A673 (cell line): ENCODE results near the gene COL4A6.

ENCODE experiments used
- EZH2 ChIP-seq: fragments of 200-600 bp; sonication (generic); IDR thresholded peaks from 2 replicates; pipeline ENCODE4 v1.6.1; 2017; ENCODE audit warnings: borderline replicate concordance, low read depth, mild to moderate bottlenecking, mixed read lengths, antibody characterized with exemption, low read length; ENCODE audit not compliant: poor library complexity, severe bottlenecking
- TF ChIP-seq, protein P1 (sequence below): fragments of 300-800, 200-600 bp; sonication (generic); conservative IDR thresholded peaks from 2 replicates; pipeline ENCODE4 v1.5.1; 2017; ENCODE audit warnings: low read depth, mild to moderate bottlenecking, antibody characterized with exemption, low read length, moderate library complexity, mixed read lengths

DNA sequence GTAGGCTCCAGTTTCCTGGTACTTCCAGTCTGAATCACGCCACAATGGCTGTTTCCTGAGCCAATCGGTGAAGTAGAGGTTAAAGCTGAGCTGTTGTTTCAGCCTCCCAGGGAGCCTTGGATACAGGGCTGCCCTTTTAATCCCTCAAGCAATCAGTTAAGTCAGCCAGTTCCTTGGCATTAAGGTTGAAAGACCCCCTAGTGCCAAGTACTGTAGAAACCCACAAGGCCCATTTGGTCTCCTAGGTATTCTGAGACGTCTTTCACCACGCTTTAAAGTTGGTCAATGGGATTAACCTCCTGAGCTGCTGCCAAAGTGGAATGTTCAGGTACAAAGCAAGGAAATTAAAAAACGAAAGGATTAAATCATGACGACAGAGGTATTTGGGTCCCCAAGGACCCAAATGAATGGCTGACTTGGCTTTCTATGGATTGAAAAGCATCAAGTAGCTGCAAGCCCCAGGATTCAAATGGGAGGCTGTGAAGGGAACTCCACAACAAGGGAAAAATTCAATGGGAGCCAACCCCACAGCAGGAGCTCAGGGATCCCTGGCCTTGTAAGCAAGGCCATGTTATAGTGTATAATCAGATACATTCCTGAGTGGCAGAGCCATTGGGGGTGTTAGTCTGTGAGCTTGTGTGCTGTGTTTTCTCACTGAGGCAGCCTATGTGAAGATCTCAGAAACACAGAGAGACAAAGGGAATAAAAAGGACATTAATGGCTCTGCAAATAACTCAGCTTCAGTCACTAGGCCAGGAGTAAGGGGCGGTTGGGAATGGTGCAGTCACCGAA, 260.7 kb downstream of the COL4A6 start:
- TF ChIP-seq, protein P1, sequence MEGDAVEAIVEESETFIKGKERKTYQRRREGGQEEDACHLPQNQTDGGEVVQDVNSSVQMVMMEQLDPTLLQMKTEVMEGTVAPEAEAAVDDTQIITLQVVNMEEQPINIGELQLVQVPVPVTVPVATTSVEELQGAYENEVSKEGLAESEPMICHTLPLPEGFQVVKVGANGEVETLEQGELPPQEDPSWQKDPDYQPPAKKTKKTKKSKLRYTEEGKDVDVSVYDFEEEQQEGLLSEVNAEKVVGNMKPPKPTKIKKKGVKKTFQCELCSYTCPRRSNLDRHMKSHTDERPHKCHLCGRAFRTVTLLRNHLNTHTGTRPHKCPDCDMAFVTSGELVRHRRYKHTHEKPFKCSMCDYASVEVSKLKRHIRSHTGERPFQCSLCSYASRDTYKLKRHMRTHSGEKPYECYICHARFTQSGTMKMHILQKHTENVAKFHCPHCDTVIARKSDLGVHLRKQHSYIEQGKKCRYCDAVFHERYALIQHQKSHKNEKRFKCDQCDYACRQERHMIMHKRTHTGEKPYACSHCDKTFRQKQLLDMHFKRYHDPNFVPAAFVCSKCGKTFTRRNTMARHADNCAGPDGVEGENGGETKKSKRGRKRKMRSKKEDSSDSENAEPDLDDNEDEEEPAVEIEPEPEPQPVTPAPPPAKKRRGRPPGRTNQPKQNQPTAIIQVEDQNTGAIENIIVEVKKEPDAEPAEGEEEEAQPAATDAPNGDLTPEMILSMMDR = no peak
- TF ChIP-seq EZH2 = no peak
